ENCODE data around the gene COA4.
A peak's percentile ranks its signal among the peaks of the same experiment; 100 is the strongest.

COA4 gene

DNA sequence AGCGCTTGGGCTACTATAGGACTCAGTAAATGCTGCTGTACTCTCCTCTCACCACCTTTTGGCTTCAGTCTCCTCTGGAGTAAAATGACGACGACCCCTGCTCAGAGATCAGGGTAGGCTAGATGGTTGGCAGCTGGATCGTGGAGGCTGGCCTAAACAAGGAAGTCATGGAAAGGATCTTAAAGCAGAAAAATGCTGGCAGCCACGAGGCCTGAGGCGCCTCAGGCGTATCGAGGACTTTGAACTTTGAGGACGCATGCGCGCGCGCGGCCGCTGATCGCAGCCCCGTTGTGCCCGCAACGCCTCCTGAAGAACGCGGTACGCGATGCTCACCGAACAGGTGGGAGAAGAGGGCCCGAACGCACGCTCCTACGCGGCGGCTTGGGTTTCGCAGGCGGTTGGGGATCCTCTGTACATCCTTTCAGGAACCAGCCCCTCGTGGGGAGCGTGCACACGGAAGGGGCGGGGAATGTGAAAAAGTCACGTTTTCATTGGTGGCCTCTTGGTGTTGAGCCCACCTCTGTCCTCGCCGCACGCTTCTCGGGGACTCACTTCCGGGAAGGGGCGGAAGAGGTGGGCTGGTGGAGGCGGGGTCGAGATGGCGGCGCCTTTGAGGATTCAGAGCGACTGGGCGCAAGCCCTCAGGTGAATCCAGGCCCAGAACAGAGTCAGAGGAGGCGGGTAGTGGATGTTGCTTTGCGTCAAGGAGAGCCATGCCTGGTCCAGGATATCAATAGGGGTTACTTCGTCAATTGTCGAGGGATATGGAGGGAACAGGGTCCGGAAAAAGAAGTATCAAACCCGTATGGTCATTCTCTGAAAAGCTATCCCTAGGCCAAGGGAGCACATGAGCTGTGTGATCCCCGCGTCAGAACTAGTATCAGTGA is at the start of gene COA4, which contains the start of gene PAAF1:
COA4 (minus strand) TSS at position 423 of the 887 bp plus-strand sequence. CDS start 3,468 bp downstream, outside the sequence.
PAAF1 (plus strand) TSS at position 576 of the 887 bp plus-strand sequence; CDS start at position 599, 23 bp downstream.
- peaks cover 19% of the 10 kb centered on the region for H3K4me1 ChIP-seq
- in situ Hi-C loops (cut with MboI; ENCODE audit: low sequenced_read_pairs), result no loop called here
- H3K27me3 ChIP-seq (ENCODE audit: low read depth), result no peaks in the 10 kb centered on the region
- H3K36me3 ChIP-seq (replicated peaks), result peaks cover 40% of the 10 kb centered on the region
- no peaks in the 10 kb centered on the region for H3K9me3 ChIP-seq
- H3K4me3 ChIP-seq, result peak within 1 kb of the TSS; percentile 74
- DNase-seq (ENCODE audit: low spot score in 2 of 2), result peak; percentile 97

DNA sequence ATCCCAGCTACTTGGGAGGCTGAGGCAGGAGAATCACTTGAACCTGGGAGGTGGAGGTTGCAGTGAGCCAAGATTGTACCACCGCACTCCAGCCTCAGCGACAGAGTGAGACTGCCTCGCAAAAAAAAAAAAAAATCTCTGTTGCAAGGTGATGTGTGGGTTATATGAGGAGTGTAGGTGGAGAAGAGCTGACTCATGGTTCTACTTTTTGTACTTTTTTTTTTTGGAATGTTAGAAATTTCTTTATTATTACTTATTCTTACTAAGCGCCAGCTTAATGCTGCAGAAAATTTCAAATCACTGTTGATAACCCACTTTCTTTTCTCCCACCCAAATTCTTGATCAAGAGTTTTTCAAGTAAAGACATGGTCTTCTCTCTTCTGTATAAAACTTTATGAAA is 44.5 kb upstream of the COA4 start:
- H3K9me3 ChIP-seq, result no peaks in the 10 kb centered on the region
- no peak overlapping the region for H3K4me3 ChIP-seq
- DNase-seq (ENCODE audit: low spot score in 2 of 2), result no peak
- no peaks in the 10 kb centered on the region for H3K4me1 ChIP-seq
- in situ Hi-C loops (cut with MboI; ENCODE audit: low sequenced_read_pairs), result no loop called here
- no peaks in the 10 kb centered on the region for H3K27me3 ChIP-seq (ENCODE audit: low read depth)
- H3K36me3 ChIP-seq (replicated peaks), result peaks cover 32% of the 10 kb centered on the region

DNA sequence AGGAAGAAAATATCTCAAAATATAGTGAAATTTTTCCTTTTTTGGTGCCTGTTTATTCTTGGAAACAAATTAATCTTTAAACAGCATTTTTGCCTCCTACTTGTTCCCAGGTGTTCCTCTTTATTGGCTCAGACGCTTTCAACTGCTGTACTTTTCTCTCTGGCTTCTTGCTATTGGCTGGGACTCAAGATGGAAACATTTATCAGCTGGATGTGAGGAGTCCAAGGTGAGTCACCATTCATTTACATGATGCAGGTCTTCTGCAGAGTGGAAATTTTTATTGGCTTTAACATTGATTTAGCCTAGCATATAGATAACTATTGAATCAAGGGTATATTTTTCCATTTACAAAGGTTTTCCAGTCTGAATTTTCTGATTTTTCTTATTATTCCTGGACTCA is 39.8 kb upstream of the COA4 start:
- in situ Hi-C loops (cut with MboI; ENCODE audit: low sequenced_read_pairs), result no loop called here
- Histone ChIP-seq H3K4me3 (no peak overlapping the region), H3K4me1 (no peaks in the 10 kb centered on the region), H3K27me3 (ENCODE audit: low read depth) (no peaks in the 10 kb centered on the region), H3K36me3 (replicated peaks) (peaks cover 21% of the 10 kb centered on the region), H3K9me3 (no peaks in the 10 kb centered on the region)
- no peak for DNase-seq (ENCODE audit: low spot score in 2 of 2)

DNA sequence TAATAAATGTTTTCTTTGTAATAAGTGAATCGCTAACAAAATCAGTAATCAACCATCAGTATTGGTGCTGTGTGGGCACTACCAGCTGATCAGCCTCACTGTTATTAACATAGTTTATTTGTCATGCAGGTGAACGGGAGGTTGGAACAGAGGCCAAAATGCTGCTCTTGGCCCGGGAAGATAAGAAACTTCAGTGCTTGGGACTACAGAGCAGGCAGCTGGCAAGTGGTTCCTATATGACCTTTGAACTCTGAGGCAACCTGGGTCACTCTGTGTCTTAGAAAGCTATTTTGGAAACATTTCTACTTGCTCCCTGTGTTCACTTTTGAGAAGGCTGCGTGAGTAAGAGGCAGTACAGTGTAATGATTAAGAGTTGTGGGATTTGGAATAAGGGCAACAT is 37.6 kb upstream of the COA4 start:
- no peak overlapping the region for H3K4me3 ChIP-seq
- H3K36me3 ChIP-seq (replicated peaks), result peaks cover 14% of the 10 kb centered on the region
- no peaks in the 10 kb centered on the region for H3K27me3 ChIP-seq (ENCODE audit: low read depth)
- H3K9me3 ChIP-seq, result no peaks in the 10 kb centered on the region
- in situ Hi-C loops (cut with MboI; ENCODE audit: low sequenced_read_pairs), result no loop called here
- H3K4me1 ChIP-seq, result no peaks in the 10 kb centered on the region
- no peak for DNase-seq (ENCODE audit: low spot score in 2 of 2)

DNA sequence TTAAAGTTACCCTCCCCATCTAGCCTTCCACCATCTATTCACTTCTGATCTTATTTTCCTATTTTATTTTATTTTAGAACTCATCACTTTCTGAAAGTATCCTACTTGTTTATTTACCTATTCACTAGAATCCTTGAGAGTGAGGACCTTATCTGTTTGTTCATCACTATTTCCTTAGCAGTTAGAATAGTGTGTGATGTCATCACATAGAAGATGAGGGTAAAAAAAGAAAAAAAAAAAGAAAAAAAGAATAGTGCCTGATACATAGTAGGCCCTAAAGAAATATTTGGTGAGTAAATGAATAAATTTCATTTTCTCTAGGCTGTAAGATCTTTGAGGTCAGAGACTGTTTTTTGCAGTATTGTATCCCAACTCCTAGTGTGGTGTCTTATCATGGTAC is 36.8 kb upstream of the COA4 start:
- DNase-seq (ENCODE audit: low spot score in 2 of 2), result no peak
- Histone ChIP-seq H3K4me3 (no peak overlapping the region), H3K27me3 (ENCODE audit: low read depth) (no peaks in the 10 kb centered on the region), H3K4me1 (no peaks in the 10 kb centered on the region), H3K9me3 (no peaks in the 10 kb centered on the region), H3K36me3 (replicated peaks) (peaks cover 6% of the 10 kb centered on the region)
- in situ Hi-C loops (cut with MboI; ENCODE audit: low sequenced_read_pairs), result no loop called here

DNA sequence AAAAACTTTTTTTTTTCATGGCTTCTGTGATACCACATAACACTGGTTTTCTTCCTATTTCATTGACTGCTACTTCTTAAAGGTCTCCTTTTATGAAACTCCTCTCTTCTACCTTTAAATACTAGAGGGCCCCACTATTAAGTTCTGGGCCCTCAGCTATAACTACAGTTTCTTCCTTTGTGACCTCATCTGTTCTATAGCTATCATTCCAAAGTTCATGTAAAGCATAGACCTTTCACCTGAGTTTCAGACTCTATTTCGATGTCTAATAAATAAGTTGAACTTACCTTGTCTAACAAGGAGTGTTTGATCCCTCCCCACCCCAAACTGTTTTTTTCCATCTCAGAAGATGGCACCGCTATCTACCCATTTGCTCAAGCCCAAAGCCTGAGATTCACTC is 35.4 kb upstream of the COA4 start:
- Histone ChIP-seq H3K36me3 (replicated peaks) (peaks cover under 1% of the 10 kb centered on the region), H3K4me3 (no peak overlapping the region)
- in situ Hi-C loops (cut with MboI; ENCODE audit: low sequenced_read_pairs), result no loop called here

DNA sequence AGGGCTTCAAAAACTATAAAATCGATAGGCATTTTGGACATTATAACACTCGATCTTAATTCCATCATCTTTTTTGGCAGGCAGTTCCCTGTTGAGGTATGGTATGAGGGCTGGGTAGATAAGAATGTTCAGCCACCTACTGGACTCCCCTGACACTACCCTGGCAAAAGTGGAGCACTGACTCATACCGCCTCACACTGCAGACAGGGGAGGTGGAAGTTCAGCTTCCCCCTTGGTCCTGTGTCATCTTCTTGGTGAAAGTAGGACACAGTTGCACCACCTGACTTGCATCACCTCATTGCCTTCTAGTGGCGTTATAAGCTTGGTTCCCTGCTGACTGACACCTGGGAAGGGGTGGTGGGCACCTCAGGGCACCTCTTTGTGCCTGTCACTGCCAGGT is 30.5 kb upstream of the COA4 start:
- no peaks in the 10 kb centered on the region for H3K9me3 ChIP-seq
- DNase-seq (ENCODE audit: low spot score in 2 of 2), result no peak
- H3K4me1 ChIP-seq, result no peaks in the 10 kb centered on the region
- H3K36me3 ChIP-seq (replicated peaks), result peaks cover 9% of the 10 kb centered on the region
- no peaks in the 10 kb centered on the region for H3K27me3 ChIP-seq (ENCODE audit: low read depth)
- H3K4me3 ChIP-seq, result no peak overlapping the region
- in situ Hi-C loops (cut with MboI; ENCODE audit: low sequenced_read_pairs), result no loop called here

More for the DNA sequence above, 35.4 kb upstream of the COA4 start:
- H3K27me3 ChIP-seq (ENCODE audit: low read depth), result no peaks in the 10 kb centered on the region
- DNase-seq (ENCODE audit: low spot score in 2 of 2), result no peak
- no peaks in the 10 kb centered on the region for H3K9me3 ChIP-seq
- H3K4me1 ChIP-seq, result no peaks in the 10 kb centered on the region

DNA sequence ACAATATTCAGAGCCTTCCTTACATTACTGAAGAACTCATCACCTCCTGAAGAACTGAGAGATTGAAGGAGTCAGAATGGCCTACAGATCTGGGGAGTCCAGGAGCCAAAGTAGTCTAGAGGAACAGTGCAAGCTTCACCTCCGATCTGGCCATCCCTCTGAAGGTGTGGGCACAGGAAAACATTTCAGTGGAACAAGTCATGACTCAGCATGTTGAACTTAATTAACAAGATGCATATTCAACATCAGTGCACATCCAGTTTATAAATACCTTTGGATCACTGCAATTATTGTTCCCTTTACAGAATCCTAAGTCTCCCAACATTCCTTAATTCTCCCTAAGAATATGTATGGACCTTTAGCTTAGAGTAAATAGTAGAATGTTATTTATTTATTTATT is 25.7 kb upstream of the COA4 start:
- H3K4me3 ChIP-seq, result no peak overlapping the region
- H3K27me3 ChIP-seq (ENCODE audit: low read depth), result no peaks in the 10 kb centered on the region
- no peaks in the 10 kb centered on the region for H3K4me1 ChIP-seq
- H3K9me3 ChIP-seq, result no peaks in the 10 kb centered on the region
- DNase-seq (ENCODE audit: low spot score in 2 of 2), result no peak
- H3K36me3 ChIP-seq (replicated peaks), result peaks cover 19% of the 10 kb centered on the region
- in situ Hi-C loops (cut with MboI; ENCODE audit: low sequenced_read_pairs), result no loop called here

DNA sequence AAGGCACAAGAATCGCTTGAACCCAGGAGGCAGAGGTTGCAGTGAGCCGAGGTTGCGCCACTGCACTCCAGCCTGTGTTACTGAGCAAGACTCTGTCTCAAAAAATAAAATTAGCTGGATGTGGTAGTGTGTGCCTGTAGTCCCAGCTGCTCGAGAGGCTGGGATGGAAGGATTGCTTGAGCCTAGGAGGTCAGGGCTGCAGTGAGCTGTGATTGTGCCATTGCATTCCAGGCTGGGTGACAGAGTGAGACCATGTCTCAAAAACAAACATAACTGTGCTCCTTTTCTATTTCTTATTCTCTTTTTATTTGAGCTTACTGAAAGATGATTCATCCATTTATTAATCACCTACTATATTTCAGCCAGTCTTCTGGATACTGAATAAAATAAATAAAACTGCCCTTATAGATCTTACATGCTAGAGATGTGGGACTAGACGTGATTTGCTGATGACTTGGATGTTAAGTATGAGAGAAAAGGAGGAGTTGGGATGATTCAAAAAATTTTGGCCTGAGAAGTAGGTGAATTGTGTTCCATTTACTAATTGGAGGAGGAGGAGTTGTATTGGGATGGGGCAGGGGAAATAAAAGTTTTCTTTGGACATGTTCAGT is 18.2 kb upstream of the COA4 start:
- H3K4me1 ChIP-seq, result no peaks in the 10 kb centered on the region
- H3K4me3 ChIP-seq, result no peak overlapping the region
- H3K9me3 ChIP-seq, result no peaks in the 10 kb centered on the region
- H3K36me3 ChIP-seq (replicated peaks), result peaks cover 6% of the 10 kb centered on the region
- in situ Hi-C loops (cut with MboI; ENCODE audit: low sequenced_read_pairs), result no loop called here
- H3K27me3 ChIP-seq (ENCODE audit: low read depth), result no peaks in the 10 kb centered on the region
- DNase-seq (ENCODE audit: low spot score in 2 of 2), result no peak

DNA sequence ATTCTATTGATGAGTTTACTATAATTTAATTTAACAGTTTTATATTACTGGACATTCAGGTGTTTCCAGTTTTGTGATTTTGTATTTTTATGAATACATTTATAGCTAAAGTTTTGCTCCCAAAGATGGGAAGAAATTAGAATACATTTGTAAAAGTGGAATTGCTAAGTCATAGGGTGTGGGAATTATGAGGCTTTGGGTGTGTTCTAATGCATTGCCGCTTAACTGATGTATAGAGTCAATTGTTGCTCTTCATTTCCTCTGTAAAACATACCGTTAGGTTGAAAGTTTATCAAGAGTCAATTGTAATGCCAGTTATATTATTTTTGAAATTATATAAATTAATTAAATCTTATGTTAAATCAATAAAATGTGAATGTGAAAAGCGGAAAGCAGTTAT is 16.4 kb upstream of the COA4 start:
- peaks cover 5% of the 10 kb centered on the region for H3K36me3 ChIP-seq (replicated peaks)
- H3K4me3 ChIP-seq, result no peak overlapping the region
- in situ Hi-C loops (cut with MboI; ENCODE audit: low sequenced_read_pairs), result no loop called here
- H3K27me3 ChIP-seq (ENCODE audit: low read depth), result no peaks in the 10 kb centered on the region
- no peaks in the 10 kb centered on the region for H3K9me3 ChIP-seq
- H3K4me1 ChIP-seq, result no peaks in the 10 kb centered on the region
- DNase-seq (ENCODE audit: low spot score in 2 of 2), result no peak

DNA sequence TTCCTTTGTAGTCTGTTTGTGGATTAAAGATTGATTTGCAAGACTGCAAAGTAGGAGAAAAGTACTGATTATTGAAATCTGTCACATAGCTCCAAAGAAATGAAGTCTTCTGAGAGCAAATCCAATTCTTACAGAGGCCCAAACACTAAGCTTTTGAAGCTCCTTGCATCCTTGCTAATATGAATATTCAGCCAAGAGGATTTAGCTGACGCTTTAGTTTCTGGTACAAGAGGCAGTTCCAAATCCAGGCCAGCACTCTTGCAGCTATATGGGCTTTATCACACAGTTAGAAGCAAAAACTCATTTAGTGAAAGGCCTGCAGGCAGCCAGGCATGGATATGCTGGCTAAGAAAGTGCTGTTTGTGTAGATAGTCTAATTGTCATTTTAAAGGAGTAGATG is 12.9 kb upstream of the COA4 start:
- no peak for DNase-seq (ENCODE audit: low spot score in 2 of 2)
- no peak overlapping the region for H3K4me3 ChIP-seq
- in situ Hi-C loops (cut with MboI; ENCODE audit: low sequenced_read_pairs), result no loop called here
- H3K36me3 ChIP-seq (replicated peaks), result peaks cover 14% of the 10 kb centered on the region
- no peaks in the 10 kb centered on the region for H3K27me3 ChIP-seq (ENCODE audit: low read depth)
- H3K4me1 ChIP-seq, result no peaks in the 10 kb centered on the region
- no peaks in the 10 kb centered on the region for H3K9me3 ChIP-seq

DNA sequence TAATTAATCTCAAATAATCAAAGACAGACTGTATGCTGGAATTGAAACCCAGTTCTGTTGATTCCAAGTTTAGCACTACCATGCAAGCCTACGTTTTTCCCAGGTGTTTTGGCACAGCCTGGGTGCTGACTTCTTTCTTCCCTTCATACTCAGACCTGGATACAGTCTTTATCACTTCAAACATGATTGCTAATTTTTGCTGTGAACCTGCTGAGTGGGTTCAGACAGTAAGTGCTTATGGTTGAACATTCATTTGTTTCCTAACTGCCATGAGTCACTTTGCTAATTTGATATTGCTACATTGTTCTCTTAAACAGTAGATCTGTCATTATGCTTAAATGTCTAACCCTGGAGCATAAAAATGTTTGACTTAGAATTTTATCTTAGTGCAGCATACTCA is 12.4 kb upstream of the COA4 start:
- Histone ChIP-seq H3K27me3 (ENCODE audit: low read depth) (no peaks in the 10 kb centered on the region), H3K4me1 (no peaks in the 10 kb centered on the region), H3K36me3 (replicated peaks) (peaks cover 14% of the 10 kb centered on the region), H3K4me3 (no peak overlapping the region), H3K9me3 (no peaks in the 10 kb centered on the region)
- in situ Hi-C loops (cut with MboI; ENCODE audit: low sequenced_read_pairs), result no loop called here
- no peak for DNase-seq (ENCODE audit: low spot score in 2 of 2)

DNA sequence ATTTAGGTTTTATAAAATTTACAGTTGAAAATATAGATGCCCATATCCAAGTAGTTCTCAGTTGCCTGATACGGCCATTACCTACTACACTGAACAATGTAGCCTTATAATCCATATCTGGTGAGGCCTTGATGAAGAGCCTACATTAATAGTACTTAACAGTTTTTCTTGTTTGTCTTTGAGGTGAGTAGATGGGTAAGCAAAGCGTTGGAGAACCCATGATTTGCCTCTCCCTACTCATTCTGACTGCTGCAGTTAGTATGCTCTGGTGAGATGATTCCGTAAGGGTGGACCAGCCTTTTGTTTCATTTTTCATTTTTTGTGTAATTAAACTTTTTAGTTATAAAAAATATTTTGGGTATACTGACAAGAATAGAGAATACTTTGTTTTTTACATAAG is 11.6 kb upstream of the COA4 start:
- no peaks in the 10 kb centered on the region for H3K9me3 ChIP-seq
- H3K4me1 ChIP-seq, result no peaks in the 10 kb centered on the region
- DNase-seq (ENCODE audit: low spot score in 2 of 2), result no peak
- in situ Hi-C loops (cut with MboI; ENCODE audit: low sequenced_read_pairs), result no loop called here
- no peaks in the 10 kb centered on the region for H3K27me3 ChIP-seq (ENCODE audit: low read depth)
- H3K36me3 ChIP-seq (replicated peaks), result peaks cover 14% of the 10 kb centered on the region
- no peak overlapping the region for H3K4me3 ChIP-seq

DNA sequence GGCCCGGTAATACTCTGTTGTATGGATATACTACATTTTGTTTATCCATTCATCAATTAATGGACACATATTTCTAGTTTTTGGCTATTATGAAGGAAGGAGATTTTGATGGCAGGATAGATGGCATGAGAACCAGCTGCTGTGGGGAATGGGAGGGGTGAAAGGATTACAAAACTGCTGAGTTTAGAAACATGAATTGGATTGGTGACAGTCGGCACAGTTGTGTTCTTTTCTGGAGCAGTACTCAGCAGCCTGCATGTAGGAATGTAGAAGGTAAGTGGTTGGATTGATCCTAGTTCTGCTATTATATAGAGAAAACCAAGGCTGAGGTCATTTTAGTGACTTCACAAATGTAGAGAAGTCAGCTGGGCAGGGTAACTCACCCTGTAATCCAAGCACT is 7.2 kb upstream of the COA4 start:
- in situ Hi-C loops (cut with MboI; ENCODE audit: low sequenced_read_pairs), result no loop called here
- Histone ChIP-seq H3K4me3 (no peak overlapping the region), H3K4me1 (no peaks in the 10 kb centered on the region), H3K36me3 (replicated peaks) (peaks cover 11% of the 10 kb centered on the region), H3K9me3 (no peaks in the 10 kb centered on the region), H3K27me3 (ENCODE audit: low read depth) (no peaks in the 10 kb centered on the region)
- no peak for DNase-seq (ENCODE audit: low spot score in 2 of 2)

Data from HAP-1 (cell line).